HG03439 (cell line): Measurements from ENCODE around the gene IFI35.

ENCODE experiments used
- ATAC-seq: cut with Tn5 transposase; IDR thresholded peaks from one replicate; pipeline ENCODE4 v1.9.1; 2021; ENCODE audit warnings: mild to moderate bottlenecking, moderate library complexity; ENCODE audit not compliant: unreplicated experiment

IFI35 gene

DNA sequence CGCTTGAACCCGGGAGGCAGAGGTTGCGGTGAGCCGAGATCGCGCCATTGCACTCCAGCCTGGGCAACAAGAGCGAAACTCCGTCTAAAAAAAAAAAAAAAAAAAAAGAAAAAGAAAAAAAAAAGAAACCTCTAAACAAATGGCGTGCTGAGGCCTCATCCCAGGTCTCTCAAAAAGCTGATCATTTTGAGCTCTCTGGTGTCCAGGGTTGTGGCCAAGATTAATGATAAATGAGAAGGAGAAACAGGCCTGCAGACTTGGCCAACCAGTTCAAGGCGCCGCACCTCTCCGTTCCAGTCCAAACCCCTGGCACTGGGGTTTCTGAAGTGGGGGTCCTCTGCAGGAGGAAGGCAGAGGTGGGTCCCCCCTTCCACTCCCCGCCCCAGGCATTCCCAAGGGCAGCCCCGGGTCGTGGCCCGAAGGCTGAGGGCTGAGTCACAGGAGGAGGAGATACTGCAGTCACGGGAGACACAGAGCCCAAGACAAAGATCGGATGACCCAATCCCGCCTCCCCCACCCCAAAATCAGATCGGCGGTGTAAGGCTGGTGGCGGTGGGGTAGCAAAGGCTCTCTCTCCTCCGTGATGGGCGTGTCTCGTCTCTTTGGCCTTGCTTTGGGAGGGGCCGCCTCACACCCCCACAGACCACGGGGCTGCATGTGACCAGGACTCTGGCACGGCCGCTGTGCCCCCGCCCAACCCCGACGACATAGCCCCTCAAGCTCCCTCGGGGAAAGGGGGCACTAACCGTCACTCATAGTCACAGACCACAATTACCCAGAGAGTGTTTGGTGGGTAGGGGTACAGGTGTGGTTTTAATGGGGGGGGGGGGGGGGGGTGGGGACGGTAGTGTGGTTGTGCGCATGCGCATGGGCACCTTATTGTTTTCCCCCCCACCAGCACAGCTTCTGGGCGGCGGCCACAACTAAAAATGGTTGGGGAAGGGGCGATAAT, 14.5 kb downstream of the IFI35 start:
- ATAC-seq = no peak

DNA sequence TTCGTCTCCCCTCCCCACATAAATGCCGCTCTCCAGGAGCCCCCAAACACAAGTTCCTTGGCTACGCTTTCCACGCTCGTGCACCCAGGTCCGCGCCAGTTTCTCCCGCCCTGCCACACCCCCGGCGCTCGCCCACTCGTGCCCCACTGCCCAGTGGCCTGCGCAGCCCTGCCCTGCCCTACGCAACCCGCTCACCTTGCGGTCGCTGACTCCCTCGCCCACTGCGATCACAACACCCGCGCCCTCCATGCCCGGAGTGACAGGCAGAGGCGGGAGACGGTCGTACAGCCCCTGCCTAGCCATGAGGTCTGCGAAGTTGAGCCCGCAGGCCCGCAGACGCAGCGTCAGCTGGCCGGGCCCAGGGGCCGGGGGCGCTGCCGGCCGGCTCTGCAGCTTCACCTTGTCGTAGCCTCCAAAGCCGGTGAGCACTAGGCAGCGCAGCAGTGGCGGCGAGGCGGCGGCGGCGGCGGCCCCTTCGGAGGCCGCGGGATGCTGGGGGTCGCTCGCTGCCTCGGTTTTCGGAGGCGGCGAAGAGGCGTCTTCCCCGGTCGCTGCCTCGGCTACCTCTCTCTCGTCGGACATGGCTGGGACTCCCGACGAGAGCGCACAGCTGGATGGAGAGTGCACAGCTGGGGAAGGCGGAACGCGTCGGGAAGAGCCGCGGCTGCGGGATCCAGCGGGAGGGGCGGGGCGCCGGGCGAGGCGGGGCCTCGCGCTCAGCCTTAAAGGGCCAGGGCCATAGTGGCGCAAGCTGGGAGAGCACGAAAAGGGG, 15.3 kb downstream of the IFI35 start, which contains the start of gene VAT1:
VAT1 (minus strand) TSS at position 645 of the 772 bp plus-strand sequence; CDS start at position 582, 63 bp downstream.
- ATAC-seq = no peak

GRCh38 chr17:43024407-43025289, 18.1 kb downstream of the IFI35 start, which contains the start of gene RND2:
Gene RND2 (plus strand): TSS chr17:43025231. CDS start chr17:43025348, 117 bp downstream.
- ATAC-seq = peak; percentile 41

GRCh38 chr17:43025290-43025657, 18.7 kb downstream of the IFI35 start:
- no peak for ATAC-seq

DNA sequence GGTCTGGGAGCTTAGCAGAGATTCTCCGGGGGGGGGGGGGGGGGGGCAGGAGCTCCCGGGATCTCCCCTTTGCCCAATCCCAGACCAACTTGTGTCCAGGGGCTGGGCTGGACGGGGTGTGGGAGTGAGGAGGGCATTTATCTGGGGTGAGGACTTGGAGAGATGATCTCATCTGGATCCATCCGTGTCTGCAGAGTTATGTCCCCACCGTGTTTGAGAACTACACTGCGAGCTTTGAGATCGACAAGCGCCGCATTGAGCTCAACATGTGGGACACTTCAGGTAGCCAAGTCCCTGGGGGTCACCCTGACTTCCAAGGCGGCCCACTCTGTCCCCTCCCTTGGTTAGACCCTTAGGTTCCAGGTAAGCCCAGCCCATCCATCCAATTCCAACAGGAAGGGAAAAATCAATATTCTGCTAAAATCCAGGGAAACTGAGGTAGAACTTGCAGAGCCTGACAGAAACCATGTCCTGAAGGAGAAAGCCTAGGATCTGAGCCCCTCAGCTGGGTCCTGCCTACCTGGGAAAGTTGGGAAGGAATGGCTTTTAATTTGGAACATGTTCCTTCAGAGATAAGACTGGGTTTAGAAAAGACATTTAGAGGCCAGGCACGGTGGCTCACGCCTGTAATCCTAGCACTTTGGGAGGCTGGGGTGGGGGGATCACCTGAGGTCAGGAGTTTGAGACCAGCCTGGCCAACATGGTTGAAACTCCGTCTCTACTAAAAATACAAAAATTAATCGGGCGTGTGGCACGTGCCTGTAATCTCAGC, 19.4 kb downstream of the IFI35 start:
- ATAC-seq = no peak

DNA sequence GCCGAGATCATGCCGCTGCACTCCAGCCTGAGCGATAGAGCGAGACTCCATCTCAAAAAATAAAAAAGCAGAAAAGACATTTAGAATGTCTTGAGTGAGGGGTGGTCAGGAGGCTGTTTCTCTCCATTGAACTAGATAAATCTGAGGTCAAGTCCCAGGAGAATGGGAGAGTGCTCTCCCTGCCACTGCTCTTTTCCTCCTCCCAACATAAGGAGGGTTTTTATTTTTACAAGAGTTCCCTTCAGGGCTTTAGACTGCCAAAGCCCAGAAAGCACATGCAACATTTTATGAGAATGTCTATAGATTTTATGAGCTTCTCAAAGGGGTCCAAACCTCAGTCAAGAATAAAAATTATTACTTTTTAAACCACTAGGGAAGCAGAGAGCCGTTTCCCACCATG, 20.0 kb downstream of the IFI35 start:
- ATAC-seq = no peak

GRCh38 chr17:43027091-43028032, 20.8 kb downstream of the IFI35 start:
- ATAC-seq = no peak

- ATAC-seq = no peak
These were observed 21.8 kb downstream of the IFI35 start for GRCh38 chr17:43028221-43028861.

DNA sequence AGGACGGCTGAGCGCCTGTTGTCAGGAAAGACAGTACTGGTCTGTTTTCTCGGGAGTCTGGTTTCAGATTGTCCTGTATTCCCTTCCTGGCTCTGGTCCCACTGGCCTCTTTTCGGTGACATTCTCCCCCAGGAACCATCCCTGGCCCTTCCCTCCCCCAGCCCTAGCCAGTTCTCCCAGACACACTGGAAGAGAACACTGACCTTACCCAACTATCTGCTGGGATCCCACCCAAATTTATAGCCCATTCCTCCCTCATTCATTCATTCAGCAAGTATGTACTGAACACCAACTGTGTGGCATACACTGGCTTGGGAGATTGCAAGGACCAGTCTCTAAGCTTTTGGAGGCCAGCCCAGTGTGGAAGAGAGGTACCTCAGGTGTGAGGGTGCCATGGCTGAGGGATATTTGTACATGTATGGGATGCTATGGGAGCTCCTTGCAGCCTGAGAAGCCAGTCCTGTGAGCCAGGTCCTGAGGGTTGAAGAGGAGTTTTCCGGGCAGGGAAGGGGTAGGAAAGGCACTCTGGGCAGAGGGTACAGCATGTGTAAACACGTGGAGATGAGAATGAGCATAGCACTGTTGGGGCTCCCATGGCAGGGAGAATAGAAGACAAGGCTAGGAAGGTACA, 23.7 kb downstream of the IFI35 start:
- no peak for ATAC-seq

DNA sequence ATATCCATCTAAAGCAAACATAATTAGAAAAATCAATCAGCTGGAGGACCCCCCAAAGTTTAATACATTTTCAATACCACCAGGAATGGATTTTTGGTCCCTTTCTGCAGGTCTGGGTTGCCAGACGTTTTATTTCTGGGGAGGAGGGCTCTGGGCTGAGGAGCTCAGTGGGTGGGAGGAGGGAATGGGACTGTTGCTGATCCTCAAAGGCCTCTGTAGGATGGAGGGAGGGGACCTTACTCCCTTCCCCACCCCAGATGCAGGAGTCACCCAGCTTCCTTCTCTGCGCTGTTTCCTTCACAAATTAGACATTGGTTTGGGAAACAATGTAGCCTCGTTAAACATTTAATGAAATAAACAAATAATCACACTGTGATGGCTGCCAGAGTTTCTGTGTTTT, 25.1 kb downstream of the IFI35 start:
- ATAC-seq = no peak

DNA sequence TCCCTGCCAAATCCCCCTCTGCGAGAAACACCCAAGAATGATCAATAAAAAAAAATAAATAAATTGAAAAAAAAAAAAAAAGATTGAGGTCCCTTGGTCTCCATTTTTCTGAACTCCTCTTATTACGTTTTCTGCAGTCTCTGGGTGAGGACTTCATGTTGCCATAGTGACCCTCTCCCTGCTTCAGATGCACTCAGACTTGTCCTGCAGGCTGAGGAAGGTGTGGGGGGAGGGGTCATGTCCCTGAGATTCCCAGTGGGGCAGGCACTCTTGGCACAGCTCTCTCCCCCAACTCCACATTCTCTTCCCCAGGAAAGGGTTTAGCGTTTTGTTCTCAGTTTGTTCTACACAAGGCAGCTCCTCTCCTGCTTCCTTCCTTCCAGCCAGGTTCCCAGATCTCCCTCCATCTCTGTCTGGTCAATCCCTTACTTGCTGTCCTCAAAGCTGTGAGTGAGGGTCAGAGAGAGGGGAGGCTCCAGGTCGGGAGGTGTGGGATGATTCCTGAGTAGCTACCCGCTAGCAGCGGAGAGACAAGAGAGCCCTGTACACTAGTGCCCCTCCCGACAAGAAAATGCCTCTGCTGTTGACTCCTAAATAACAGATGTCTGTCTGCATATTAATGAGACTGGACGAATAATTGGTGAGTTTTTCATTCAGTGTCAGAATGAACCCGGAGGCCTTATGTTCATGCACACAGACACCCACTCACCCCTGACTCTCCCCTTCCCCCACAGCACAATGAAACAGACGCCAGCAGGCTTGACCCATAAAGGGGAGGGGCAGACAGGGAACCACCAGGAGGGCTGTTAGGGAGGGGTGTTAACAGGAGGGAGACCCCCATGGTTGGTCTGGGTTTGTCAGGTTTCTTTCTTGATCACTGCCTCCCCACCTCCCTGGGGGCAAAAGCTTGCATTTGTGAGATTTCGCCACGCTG, 27.6 kb downstream of the IFI35 start:
- ATAC-seq = no peak

- no peak for ATAC-seq
These were observed 28.3 kb downstream of the IFI35 start for GRCh38 chr17:43034894-43035293.

GRCh38 chr17:43039646-43040045, 33.1 kb downstream of the IFI35 start:
- ATAC-seq = no peak

- no peak for ATAC-seq
These were observed 34.1 kb downstream of the IFI35 start for GRCh38 chr17:43040655-43041054.

DNA sequence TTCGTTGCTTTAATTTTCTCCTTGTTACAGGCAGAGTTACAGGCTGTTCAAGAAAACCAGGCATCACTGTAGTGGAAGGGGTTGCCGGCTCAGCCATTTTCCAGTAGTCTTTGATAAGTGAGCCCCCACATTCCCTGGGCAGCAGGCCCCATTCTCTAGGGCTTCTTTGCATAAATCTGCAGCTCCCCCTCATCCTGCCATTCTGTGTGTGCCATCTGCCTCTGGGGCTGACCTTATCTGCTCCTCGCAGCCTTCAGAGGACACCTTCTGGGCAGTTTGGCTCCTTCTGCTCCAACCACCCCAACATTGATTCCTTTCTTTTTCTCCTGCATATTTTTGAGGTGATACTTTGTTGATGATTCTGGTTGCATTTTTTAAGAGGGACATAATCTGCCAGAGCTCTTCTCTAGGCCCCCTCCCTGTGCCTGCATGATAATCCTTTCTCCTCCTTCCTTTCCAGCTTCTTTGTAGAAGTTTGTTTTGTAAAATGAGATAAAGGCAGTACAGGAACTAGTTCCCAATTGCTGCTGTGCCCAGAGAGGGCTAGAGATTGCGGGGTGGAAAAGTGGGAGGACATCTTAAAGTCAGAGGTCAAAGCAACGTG, 35.5 kb downstream of the IFI35 start:
- ATAC-seq = no peak

DNA sequence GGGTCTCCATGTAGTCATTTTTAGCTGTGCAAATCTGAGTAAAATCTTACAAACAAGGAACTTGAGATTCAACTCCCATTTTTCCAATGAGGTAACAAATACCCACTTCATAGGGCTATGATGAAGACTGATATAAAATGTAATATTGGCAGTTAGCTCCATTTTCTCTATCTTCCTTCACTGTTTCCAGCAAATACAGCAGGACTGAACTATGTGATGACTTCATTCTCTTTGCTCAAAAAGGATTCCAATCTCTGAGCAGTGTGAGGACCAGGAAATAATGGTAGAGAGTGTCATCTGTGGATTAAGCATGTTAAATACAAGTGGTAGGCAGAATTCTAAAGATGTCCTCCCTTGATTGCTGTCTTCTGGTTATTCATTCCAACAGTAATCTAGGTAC, 36.7 kb downstream of the IFI35 start:
- no peak for ATAC-seq
